Left renal cortex interstitium (tissue), 4 donors: Measurements from ENCODE around the gene SAGE1. TPM values are rescaled to one million over a fixed set of nuclear protein-coding genes. Genes with fewer than 3 reads are reported as not detected.

Source experiments
- polyA plus RNA-seq, 4 donors: library from polyadenylated mRNA; unstranded; fragments of 120-200 nt; gene quantifications; one replicate each; pipeline ENCODE4 v1.2.1, GENCODE V29; 2013; ENCODE audit not compliant: insufficient read length in 4 of 4

Gene SAGE1
- polyA plus RNA-seq, 4 donors = not detected

Other genes starting within 250 kb of the SAGE1 start
- not detected for gene CT45A1, start 180.1 kb upstream of the SAGE1 start, polyA plus RNA-seq
- gene CT45A3, start 125.5 kb upstream of the SAGE1 start, polyA plus RNA-seq = not detected
- gene CT45A5, start 108.2 kb upstream of the SAGE1 start, polyA plus RNA-seq = not detected
- gene CT45A6, start 90.9 kb upstream of the SAGE1 start, polyA plus RNA-seq = not detected
- gene CT45A2, start 73.7 kb upstream of the SAGE1 start, polyA plus RNA-seq = not detected
- not detected for gene CT45A7, start 56.4 kb upstream of the SAGE1 start, polyA plus RNA-seq
- gene CT45A8, start 39.2 kb upstream of the SAGE1 start, polyA plus RNA-seq = not detected
- gene CT45A9, start 21.9 kb upstream of the SAGE1 start, polyA plus RNA-seq = not detected
- not detected for gene CT45A10, start 272 bp upstream of the SAGE1 start, polyA plus RNA-seq
- 10 to 100 TPM; 23.8 to 31.0 (median 27.8) TPM for gene MMGT1, start 80.3 kb downstream of the SAGE1 start, polyA plus RNA-seq
- 10 to 100 TPM; 14.9 to 17.4 (median 17.1) TPM for gene SLC9A6, start 91.7 kb downstream of the SAGE1 start, polyA plus RNA-seq